Epithelial cell of proximal tubule (primary cell): ENCODE results near the gene SFN. TPM values are rescaled to one million over a fixed set of nuclear protein-coding genes. Genes with fewer than 3 reads are reported as not detected.

Experiments
- DNase-seq: peaks from one replicate; pipeline ENCODE4 v3.0.0-alpha.2; 2011; ENCODE audit warnings: low read depth
- H3K4me3 ChIP-seq: 2 replicates; pipeline ENCODE4 v1.5.1; 2011; ENCODE audit warnings: low read depth, mild to moderate bottlenecking, low read length
- total RNA-seq: library from RNA; depleted of rRNA; stranded (reverse); fragments of >200 nt; gene quantifications from 2 replicates; pipeline ENCODE4 v1.2.3, GENCODE V29; 2015
- TF ChIP-seq, protein P1 (sequence below): conservative IDR thresholded peaks from 2 replicates; pipeline ENCODE4 v1.5.1; 2012; ENCODE audit warnings: low read depth, mild to moderate bottlenecking, low read length

The SFN gene
- total RNA-seq, 1 donor from 2014 or later: 239 TPM

DNA sequence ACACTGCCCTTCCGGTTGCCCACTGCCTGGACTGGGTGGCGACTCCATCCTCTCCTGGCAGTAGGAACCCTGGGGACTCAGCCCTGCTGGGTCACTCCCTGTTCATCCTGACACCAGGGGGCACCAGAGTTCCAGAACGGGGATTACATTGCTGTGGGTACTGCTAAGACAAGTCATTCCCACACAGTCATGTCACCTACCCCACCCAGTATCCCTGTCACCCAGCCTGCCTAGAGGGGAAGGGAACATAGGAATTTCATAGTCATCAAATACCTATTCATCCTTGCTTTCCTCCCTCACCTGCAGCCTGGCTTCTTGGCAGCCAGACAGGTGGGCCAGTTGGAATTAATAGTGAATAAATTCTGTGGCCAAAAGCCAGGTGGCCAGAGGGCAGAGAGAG, 9.8 kb upstream of the SFN start:
- no peak for DNase-seq
- no peak overlapping the region for H3K4me3 ChIP-seq
- TF ChIP-seq, protein P1, sequence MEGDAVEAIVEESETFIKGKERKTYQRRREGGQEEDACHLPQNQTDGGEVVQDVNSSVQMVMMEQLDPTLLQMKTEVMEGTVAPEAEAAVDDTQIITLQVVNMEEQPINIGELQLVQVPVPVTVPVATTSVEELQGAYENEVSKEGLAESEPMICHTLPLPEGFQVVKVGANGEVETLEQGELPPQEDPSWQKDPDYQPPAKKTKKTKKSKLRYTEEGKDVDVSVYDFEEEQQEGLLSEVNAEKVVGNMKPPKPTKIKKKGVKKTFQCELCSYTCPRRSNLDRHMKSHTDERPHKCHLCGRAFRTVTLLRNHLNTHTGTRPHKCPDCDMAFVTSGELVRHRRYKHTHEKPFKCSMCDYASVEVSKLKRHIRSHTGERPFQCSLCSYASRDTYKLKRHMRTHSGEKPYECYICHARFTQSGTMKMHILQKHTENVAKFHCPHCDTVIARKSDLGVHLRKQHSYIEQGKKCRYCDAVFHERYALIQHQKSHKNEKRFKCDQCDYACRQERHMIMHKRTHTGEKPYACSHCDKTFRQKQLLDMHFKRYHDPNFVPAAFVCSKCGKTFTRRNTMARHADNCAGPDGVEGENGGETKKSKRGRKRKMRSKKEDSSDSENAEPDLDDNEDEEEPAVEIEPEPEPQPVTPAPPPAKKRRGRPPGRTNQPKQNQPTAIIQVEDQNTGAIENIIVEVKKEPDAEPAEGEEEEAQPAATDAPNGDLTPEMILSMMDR: peak; percentile 94

DNA sequence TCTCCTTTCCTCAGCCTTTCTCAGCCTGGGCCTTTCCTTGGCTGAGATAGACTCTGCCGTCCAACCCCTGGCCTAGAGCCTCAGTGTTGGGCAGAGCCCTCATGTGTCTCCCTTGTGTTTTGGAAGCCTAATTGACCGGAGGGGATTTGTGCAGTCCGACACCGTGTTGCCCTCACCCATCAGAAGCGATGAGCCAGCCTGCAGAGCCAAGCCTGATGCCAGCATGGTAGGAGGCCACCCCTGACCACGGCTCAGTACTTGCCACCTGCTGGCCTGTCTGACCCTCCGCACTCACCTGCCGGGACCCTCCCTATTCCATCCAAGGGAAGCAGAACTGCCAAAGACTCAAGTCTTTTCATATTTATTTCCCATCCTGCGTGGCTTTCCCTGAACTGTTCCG, 9.3 kb upstream of the SFN start:
- TF ChIP-seq, protein P1: no peak
- H3K4me3 ChIP-seq: no peak overlapping the region
- no peak for DNase-seq

DNA sequence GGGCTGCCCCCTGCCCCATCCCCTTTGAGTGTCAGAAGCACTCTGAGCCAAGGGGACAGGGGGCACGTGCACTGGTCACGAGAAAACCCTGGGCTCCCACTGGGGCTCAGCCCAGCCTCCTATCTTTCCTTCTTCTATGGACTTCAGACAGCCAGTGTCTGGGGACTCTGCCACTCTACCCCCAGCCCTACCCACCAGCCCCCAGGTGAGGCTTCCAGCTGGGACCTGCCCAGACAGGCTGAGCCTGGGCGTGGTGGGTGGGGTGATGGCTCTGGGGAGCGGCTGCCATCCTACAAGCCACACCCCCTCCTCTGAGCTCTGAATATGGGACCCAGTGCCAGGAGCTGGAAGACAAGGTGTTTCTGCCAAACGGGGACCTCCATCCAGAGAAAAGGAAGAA, 8.0 kb upstream of the SFN start:
- TF ChIP-seq, protein P1: no peak
- no peak overlapping the region for H3K4me3 ChIP-seq
- no peak for DNase-seq

DNA sequence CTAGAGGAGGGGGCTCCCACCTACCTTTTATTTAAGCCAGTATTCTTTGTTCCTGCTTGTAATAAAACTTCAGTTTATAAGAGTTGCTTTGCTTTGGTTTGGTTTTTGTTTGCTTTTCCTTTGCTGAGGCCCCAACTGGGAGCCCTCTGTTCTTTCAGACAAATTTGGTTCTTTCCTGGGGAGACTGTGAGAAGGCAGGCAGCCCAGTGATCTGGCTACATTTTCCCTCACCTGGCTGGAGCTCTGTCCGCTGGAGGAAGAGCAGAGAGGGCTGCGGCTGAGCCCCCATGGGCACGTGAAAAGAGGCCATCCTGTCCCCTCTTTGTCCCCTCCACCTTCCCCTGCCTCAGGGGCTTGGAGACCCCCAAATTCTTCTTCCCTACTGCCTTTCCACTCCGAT, 7.3 kb upstream of the SFN start:
- DNase-seq: no peak
- TF ChIP-seq, protein P1: no peak
- H3K4me3 ChIP-seq: no peak overlapping the region

DNA sequence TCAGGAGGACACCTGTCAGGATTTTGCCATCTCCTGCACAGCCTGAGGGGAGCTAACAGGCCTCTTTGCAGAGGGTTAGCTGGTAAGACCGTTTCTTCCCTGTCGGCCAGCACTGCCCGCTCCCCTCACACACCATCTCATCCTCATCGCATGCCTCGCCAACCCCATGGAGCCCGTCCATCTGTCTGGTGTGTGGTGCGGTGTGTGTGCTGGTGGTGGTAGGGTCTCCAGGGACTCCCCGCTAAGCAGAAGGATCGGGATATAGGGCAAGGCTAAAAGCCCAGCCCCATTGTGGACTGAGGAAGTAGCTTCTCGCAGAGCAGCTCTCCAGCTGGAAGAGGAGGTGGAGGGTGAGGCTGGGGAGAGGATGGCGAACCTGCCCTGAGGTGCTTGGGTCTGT, 6.8 kb upstream of the SFN start:
- TF ChIP-seq, protein P1: no peak
- H3K4me3 ChIP-seq: no peak overlapping the region
- no peak for DNase-seq

DNA sequence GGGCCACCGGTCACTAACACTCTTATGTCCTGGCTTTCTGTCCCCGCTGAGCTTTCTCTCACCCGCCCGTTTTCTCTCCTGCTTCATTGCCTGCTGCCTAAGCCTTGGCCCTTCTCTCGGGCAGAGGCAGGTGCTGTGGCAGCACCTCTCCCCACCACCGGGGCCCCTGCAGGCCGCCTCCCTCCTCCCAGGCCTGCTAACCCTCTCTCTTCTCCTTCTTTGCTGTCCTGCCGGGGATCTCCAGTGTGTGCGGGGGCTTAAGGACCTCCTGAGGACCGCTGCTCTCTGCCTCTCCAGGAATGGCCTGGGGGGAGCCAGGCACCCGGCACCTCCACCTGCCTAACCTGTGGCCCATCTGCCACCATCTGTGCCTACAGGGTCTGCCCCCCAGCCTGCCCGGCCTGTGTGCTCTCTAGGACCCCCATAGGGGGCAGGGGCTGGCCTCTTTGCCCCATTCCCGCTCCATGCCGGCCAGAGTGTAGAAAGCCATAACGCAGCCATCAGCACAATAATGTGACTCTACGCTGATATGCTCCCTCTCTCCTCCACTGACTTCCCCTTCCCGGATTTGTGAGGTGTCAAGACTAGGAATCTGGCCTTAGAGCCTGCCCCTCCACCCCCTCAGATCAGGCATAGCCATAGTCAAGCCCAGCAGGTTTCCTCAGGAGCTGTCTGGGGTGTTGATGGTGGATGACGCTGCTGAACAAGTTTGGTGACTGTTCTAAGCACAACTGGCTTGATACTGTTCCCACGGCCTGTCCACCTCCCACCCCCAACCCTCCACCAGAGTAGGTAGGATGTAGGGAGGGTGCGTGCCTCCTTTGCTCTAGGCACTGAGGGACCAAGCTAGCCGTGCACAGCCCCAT, 6.1 kb upstream of the SFN start:
- DNase-seq: no peak
- TF ChIP-seq, protein P1: no peak
- H3K4me3 ChIP-seq: no peak overlapping the region
